Heart left ventricle (tissue), 13 donors: ENCODE measurements around the gene CLCA2.

Experiments used
- CTCF ChIP-seq, 12 donors: fragments of 200-600 bp; sonication (generic) in 4 of 12; IDR thresholded peaks; one replicate each; pipeline versions ENCODE4 v1.5.0 to v1.8.0; 2018 to 2022; ENCODE audit warnings: antibody characterized with exemption in 12 of 12, mild to moderate bottlenecking in 5 of 12
- POLR2A ChIP-seq, 2 donors: fragments of 450-650 bp; IDR thresholded peaks; one replicate each; pipeline ENCODE4 v1.6.1; 2017; ENCODE audit warnings: antibody characterized with exemption in 2 of 2, mild to moderate bottlenecking in 2 of 2, moderate library complexity in 2 of 2
- donor health status: ischemic (EF 13 %, LVEDD 7.1; RV severe dilation, severe dysfunction).
- donor health status: DM: no; HTN: yes; CAD: no.
- donor health status: DM: no; HTN: no; CAD: no.
- donor health status: ischemic (EF 25% LVEDD 6.9; RV normal size, moderate dysfunction).
- donor health status: ischemic (EF 25% LVEDD 5.7; RV mildly dilated, moderate dysfunction).
- donor health status: ischemic (EF 35%, LVEDD 5.7; RV mildly dilated, moderate dysfunction).
- donor health status: nonischemic (EF 11% LVEDD 7.7; RV severe dilation, severe dysfunction).
- donor health status: DM: yes; HTN: yes; CAD: no.
- donor health status: PGD.
- donor health status: ischemic (EF 29% LVEDD 5.4; RV normal size, mild dysfunction).
- donor health status: nonischemic (EF 23%, LVEDD 6.1; RV moderate dilation, normal function).

DNA sequence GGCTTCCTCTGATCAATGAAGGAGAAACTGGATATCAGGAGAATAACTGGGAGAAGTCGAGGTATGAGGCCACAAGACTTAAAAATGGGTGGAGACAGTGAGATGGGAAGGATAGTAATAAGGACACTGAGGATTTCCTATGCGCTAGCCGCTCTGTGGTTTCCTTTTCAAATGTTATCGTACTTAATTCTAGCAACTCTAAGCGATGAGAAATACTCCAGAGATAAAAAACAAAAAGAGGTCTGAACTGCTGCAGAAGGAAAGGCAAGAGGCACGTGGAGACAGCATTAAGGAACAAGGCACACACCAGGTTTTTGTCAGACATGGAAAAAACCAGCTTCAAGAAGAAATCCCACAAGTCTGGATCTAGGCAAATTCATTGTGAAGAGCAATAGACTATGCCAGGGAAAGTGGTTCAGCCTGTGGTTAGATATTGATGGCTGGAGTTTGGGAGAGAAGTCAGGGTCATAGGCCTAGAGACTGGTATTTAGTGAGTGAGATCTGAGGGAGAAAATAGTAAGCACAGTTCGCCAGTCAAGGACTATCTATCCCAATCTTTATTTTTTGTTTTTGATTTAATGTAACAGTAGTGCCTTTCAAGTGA lies 5.3 kb downstream of the CLCA2 start:
- TF ChIP-seq CTCF (IDR thresholded peaks at IDR 0.05), result no peak
- no peak for TF ChIP-seq POLR2A (IDR thresholded peaks at IDR 0.05)
